GM19438 (cell line): ENCODE data around the gene LTB.

Experiments
- ATAC-seq: cut with Tn5 transposase; IDR thresholded peaks from one replicate; pipeline ENCODE4 v1.9.1; 2021; ENCODE audit warnings: low read depth; ENCODE audit not compliant: unreplicated experiment

The LTB gene

GRCh38 chr6:31531771-31532643 lies 50.2 kb downstream of the LTB start:
- no peak for ATAC-seq

- no peak for ATAC-seq
Observed at GRCh38 chr6:31531162-31531561, 51.1 kb downstream of the LTB start.

GRCh38 chr6:31530659-31531058 lies 51.6 kb downstream of the LTB start:
- no peak for ATAC-seq
